ENCODE data around the gene SCFD2.
A peak's percentile ranks its signal among the peaks of the same experiment; 100 is the strongest.
"Not testable (repeated sequence)": the region's sequence is repeated elsewhere in the genome, so short reads cannot be mapped to it uniquely, and the experiment has no call there.

The SCFD2 gene

DNA sequence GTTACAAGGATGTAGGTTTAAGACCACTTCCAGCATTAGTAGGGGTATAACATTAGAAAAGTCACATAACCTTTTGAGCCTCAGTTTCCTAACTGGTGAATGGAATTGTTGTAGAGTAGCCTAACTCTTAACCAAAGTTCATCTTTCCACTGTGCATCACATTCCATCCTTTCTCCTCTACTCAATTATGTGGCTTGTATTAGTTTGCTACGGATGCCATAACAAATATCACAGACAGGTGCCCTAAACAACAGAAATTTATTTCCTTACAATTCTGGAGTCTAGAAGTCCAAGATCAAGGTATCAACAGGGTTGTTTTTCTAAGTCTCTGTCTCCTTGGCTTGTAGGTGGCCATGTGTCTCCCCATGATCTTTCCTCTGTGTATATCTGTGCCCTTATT, 271.8 kb downstream of the SCFD2 start:
- no peak for DNase-seq

DNA sequence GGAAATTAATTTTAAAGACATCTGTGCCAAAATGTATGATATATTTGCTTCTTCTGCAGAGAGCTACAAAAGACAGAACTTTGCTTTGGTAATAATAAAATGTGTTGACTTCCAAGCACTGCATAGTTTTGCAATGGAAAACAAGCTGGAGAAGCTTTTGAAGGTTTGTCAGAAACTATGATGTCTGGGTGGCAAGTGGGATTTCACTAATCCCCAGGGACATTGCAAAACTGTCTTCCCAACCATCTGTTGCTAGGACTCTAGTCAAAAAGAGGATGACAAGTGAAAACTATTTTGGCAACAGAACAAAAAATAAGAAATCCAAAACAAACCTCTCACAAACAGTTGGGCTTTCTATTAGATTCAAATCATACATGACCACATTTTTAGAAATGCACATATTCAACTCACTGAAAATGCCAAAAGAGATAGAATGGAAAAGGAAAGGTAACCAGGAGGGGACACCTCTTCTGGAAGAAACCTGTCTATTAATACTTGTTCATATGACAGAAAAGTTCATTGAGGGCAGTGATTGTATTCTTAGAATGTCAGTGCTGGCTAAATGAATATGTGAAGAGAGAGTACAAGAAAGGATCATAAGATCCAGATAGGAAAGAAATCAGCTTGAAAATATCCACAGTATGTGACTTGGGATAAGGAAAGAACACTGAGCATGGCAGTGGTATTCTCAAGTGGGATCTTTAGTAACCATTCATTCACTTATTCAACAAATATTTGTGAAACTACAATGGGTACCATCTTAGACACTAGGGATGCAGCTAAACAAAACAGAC, 275.7 kb downstream of the SCFD2 start:
- DNase-seq: no peak

DNA sequence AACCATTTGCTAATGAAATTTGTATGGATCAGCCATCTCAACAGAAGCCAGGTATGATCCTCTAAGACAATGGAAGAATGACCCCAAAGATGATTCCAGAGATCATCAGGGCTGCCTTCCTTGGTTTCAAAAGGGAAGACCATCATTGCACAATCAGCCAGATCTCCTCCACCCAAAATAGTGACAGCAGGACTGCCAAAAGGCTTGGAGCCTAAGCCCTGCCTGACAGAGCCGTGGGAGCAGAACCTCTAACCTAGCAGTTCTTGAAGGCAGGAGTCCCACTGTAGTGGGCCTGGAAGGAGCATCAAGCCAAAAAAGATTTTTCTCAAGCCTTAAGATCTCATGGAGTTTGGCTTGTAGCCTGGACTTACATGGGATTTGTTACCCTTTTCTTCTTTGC, 277.7 kb downstream of the SCFD2 start:
- no peak for DNase-seq

DNA sequence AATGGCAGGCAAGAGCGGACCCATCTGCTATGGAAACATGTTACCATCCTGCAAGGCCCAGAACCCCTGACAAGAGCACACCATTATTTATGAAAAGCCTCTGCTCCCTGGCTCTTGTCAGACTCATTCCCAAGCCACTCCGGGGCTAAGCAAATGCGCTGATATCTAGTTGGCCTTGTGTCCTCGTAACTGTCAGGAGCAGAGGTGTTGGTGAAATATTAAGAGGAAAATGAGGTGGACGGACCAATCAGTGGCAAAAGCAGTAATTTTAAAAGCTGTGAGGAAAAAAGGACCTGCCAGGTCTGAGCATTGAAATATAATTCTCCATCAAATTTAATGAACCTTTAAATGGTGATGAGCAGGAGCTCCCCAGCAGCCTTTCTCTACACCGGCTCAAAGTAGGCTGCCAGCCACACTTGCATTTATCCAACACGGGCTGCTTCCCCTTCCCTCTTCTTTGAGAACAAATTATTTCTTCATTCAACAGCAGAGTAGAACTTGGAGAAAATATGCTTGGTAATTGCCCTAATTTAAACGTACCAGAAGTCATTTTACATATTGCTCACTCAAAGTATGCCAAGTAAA, 289.4 kb downstream of the SCFD2 start:
- no peak for DNase-seq

DNA sequence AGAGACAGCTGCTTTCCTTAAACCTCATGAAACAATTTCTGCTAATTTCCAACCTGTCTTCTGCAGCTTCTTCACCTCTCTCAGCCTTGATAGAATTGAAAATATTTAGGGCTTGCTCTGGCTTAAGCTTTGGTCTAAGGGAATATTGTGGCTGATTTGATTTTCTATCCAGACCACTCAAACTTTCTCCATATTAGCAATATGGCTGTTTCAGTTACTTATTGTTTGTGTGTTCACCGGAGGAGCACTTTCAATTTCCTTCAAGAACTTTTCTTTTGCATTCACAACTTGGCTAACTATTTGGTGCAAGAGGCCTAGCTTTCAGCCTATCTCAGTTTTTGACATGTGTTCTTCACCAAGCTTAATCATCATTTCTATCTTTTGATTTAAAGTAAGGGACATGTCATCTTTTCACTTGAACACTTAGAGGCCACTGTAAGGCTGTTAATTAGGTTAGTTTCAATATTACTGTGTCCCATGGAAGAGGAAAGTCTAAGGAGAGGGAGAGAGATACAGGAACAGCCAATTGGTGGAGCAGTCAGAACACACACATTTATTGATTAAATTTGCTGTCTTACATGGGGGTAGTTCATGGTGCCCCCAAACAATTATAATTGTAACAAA, 290.6 kb downstream of the SCFD2 start:
- no peak for DNase-seq

DNA sequence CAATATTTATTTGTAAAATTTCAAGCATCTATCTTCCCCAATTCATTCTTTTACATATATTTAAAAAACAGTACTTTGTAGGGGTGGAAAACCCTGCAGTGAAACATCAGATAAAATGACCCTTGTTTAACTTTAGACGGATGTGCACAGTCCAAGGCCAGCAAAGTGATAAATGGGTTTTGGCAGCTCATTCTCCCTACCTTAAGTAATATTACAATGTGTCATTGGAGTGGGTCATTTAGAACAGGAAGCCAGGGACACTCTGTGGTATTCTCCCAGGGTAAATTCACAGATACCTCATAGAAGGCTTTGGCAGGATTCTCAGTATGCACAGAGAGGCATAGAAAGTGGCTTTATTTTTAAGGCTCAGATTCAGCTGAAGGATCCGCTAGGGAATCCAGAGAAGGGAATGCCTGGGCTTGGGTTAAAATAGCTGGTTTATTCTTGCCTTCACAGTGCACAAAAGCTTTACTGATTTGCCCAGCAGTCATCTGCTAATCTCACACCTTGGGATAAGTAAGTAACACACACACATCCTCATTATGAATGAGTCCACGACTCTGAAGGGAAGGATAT, 297.0 kb downstream of the SCFD2 start:
- no peak for DNase-seq

DNA sequence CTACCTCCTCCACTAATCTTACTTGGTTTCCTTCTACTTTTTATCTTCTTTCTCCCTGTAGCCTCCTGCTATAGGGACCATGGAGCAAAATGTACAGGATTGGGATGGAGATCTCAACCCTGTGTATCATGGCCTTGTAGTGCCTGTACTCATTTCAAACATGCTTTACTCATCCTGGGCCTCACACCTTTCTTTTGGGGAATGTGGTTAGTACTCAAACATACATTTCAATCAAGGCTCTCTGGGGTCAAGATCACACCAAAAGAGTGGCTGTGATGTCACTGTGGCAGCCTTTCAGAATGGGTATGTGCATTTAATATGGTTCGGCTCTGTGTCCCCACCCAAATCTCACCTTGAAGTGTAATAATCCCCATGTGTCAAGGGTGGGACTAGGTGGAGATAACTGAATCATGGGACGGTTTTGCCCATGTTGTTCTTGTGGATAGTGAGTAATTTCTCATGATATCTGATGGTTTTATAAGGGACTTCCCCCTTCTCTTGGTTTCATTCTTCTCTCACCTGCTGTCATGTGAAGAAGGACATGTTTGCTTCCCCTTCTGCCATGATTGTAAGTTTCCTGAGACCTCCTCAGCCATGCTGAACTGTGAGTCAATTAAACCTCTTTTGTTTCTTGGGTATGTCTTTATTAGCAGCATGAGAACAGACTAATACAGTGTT, 298.6 kb downstream of the SCFD2 start:
- no peak for DNase-seq

DNA sequence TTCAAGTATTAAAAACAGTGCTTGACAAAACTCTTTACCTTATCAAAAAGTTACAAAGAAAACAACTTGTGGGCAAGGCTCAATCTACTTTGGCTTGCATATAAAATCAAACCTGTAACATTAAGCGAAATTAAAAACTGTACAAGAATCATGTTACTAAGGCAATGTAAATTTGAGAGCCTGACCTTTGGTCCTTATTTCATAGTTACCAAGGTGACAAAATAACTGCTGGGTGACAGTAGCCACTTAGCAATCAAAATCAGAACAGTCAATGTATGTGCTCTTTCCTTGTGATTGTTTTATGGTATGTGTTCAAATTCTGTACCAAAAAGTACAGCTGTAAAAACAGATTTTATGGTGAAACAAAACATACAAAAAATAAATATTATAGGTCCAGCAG, 299.7 kb downstream of the SCFD2 start:
- DNase-seq: no peak

DNA sequence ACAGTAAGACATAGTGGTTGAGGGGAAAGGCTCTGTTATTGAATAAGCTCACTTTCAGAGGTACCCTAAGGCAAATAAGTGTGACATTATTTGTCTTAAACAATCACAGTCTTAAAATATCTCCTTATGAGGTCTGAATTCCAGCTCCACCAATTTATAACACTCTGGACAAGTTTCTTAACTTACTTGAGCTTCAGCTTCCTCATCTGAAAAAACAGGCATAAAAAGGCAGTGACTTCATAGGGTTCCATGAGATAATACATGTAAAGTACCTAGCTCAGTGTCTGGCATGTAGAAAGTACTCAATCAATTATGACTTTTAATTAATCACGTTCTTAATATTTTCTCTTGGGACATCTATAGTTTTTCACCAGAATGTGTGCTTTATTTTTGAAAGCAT, 301.3 kb downstream of the SCFD2 start:
- DNase-seq: no peak

DNA sequence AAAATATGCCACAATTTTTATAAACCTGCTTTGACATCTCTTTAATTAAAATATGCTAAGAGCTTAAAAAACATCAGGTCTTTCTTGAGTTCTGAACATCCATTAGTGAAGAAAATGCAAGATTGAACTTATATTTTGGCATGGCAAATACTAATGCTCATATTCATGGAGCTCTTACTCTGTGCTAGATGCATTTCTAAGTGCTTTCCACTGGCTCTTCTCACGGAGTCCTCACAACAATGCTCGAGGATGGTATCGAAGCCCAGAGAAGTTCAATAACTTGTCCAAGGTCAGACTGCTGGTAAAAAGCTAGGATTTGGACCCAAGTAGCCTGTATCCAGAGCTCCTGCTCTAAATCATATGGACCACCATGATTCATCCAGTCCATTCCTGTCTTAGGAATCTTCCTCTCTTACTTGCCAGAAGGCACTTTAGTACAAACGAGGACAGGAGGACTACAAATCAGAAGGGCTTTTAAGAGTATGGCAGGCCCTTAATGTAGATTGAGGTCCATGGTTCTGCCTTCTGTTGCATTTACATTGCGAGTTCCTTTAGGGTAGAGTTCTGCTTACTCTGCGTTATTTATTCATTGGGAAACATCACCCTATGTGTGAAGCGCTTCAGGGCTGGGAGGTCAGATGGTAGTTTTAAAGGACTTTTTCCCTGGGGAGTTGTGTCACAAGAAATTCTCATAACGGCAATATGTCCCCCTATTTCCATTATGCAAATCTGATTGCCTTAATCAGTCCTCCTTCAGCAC, 304.6 kb downstream of the SCFD2 start:
- DNase-seq: peak; percentile 24

DNA sequence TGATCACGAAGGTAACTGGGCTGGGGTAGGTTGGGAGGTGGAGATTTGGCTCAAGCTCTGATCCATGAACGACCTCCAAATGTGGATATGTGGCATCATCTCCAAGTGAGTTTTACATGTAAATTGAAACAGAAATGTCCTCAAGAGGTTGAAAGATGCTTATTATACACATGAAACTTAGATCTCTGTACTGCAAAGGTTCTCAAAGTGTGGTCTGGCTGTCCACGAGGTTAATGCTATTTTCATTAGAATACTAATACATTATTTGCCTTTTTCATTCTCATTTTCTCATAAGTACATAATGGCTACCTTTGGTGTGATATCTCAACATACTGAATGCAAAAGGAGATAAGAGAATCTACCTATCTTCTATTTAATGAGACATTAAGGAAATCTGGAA, 305.6 kb downstream of the SCFD2 start:
- no peak for DNase-seq

DNA sequence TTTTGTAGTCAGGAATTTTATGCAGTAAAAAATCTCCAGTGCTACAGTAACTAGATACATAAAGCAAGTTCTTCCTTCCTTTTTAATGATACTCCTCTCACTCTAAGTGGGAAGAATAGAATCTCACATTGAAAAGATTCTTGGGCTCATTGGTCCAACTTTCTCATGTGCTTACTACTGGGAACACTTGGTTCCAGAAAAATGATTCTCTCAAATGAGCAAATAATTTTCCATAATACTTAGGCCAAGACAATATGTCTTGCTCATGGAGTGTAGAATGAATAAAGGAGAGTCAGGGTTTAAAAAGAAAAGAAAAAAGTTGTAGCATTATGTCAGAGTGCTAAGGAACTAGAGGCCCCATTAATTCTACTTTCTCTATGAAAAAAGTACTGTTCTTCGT, 306.0 kb downstream of the SCFD2 start:
- DNase-seq: no peak

DNA sequence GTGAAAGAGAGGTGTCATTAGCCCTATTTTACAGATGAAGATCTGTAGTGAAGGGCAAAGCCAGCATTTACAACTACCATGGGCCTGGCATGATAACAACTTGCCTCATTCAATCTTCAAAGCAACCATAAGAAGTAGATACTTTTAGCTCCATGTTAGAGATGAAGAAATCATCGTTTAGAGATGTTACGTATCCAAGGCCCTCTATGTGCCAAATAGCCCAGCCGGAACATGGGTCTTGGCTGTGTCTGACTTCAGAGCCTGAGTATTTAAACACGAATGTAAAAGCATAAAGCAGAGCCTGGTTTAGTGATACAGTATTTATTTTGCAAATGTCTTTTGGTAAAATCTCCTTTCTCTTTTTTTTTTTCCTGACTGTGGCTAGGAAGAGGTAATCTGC, 306.6 kb downstream of the SCFD2 start:
- no peak for DNase-seq

DNA sequence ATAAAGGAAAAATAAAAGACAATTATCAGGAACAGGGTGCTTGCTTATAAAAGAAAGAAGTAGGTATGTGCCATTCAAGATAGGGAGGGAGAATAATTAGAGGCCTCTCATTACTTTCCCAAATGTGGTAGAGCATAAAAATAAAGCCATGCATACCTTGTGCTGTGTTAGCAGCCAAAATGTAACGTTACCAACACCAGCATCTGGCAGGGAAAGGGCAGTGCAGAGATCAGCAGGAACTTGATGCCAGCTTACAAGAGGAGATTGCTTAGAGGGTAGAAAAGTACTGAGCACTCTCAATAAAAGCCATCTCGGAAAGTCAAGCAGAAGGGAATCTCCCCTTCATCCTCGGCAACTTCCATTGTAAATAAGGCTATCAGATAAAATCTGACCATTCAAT, 308.2 kb downstream of the SCFD2 start:
- DNase-seq: no peak

DNA sequence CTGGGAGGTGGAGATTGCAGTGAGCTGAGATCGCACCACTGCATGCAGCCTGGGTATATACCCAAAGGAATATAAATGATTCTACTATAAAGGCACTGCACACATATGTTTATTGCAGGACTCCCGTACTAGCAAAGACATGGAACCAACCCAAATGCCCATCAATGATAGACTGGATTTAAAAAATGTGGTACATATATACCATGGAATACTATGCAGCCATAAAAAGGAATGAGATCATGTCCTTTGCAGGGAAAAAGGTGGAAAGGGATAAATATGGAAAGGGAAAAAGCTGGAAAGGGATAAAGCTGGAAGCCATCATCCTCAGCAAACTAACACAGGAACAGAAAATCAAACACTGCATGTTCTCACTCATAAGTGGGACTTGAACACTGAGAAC, 308.8 kb downstream of the SCFD2 start:
- DNase-seq: not testable (repeated sequence)

DNA sequence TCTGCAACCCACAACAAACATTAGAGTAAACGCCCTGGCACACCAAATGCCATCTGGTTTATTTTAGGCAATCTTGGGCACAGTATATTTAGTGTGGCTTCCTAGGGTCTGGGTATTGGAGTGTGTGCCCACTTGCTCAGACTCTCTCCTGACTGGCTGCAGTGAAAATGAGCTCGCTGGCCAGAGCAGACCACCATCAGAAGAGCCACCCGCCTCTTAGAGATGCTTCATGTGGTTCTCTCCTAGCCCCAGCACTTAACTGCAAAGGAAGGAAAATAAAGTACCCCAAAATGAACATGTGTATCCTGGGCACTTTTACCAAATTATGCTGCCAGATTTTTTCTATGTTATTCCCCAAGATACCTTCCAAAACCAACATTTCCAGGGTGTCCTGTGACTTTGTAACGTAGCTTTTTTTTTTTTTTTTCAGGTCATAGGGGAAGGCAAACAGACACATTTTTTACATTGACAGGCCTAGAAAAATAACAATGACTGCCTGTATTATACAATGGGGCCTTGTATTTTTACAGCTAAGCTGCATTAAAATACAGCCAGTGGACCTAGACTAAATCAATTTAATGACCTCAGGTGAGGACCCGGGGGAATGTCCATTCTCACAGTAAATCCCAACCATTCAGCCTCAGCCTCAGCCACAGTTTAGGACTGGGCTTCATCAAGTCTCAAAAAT, 310.0 kb downstream of the SCFD2 start:
- DNase-seq: no peak

DNA sequence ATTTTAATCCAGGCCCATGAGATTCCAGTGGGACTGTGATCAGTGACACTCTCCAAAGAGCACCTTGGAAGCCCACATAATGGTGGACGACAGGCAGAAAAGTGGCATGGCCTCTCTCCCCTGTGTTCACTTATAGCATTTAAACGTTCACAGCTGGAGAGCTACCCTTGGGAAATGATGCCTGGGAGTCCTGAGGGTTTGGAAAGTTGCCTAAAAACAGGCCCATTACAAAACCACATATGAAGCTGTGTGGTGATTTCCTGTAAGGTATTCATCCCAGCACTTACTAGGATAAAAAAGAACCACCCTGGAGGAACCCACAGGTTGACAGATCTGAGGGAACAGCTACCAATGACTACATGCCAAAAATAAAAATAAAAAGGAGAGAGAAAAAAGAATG, 310.6 kb downstream of the SCFD2 start:
- DNase-seq: peak; percentile 24

DNA sequence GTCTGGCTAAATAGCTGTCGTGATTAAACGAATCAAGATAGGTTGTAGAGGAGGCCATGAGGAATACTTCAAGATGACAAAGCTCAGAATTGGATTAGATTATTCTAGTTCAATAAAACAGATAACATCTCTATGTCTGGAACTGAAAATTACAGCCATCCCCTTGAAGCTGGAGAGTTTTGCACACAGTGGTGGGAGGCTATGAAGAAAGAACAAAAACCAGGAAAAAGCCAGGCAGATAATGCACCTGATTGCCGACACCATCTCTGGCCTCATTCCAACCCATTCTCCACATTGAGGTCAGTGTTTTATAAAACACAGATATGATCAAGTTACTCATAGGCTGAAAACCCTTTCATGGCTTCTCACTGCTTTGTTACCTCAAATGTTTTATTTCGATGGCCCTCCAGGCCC, 315.5 kb downstream of the SCFD2 start:
- no peak for DNase-seq

DNA sequence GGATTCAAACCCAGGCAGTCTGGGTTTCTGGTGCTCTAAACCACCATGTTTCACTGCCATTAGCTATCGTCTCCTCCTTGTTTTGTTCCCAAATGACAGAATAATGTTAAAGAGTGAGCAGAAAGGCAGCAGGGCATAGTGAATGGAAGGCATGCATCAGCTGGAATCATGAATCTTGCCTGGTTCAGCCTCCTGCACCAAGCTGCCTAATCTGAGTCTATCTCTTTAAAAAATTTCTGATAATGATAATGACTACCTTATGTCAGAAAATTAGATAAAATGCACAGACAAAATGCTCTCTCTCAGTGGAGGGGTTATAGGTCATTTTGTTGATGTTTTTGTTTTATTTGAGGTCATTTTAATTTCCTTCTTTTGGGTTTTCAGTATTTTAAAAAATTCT, 316.3 kb downstream of the SCFD2 start:
- DNase-seq: no peak

DNA sequence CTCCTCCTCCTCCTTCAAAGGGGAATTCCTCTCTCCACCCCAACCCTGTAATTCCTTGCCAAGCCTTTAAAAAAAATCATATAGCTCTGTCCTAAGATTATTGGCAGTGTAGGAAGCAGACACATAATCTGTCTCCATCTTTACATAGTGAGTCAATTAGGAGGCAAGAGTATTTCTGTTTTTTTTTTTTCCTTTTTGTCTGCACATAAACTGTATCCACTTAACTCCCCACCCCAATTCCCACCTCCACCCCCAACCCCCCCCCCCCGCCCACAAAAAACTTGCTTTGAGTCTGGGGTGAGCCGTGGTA, 321.3 kb downstream of the SCFD2 start:
- no peak for DNase-seq

DNA sequence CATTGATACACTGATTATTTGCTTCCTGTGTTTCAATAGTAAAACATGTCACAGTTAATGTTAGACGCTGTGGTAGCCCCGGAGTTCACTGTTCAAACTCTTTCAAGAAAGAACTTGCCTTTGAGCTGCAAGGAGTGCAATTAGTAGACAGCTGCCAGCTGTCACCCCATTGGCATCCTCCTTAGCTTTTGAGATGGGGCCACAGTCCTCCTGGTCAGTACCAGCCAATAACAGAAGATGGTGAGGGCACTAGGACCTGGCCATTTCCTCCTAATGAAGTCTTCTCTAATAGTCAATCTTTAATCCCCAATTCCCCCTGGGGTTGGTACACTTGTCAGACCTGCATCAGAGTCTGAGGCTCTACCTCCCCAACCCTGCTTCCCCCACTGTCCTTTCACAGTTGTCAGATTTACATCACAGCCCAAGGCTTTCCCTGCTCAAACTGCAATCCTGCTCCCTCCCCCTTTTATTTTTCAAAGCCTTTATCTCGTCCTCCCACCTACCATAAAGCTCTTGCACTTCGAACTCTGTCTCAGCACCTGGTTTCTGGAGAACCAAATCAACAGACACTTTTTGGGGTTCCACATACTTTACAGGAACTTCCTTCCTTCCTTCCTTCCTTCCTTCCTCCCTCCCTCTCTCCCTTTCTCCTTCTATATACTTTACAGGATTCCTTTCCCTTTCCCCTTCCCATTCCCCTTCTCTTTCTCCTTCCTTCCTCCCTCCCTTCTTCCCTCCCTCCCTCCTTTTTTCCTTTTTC, 321.8 kb downstream of the SCFD2 start:
- DNase-seq: no peak

DNA sequence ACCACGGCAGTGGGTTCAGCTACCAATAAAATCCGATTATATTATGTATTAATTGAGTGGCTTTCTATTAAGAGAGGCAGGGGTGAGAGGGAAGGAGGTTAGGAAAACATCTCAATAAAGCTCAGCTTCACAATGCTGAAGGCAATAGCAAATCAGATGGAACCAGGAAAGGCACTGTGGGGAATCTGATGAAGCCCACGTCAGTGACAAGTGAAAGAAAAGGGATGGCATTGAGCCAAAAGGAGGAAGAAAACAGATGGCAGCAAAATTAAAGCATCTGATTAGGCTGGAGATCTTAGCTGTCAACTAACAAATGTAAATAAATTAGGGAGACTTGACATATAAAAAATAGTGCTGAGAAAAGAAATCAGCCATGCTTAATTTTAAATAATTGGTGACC, 322.8 kb downstream of the SCFD2 start:
- DNase-seq: no peak
